Measurements from ENCODE around the gene POU2AF2. TPM values are rescaled to one million over a fixed set of nuclear protein-coding genes. Genes with fewer than 3 reads are reported as not detected.
"Not testable (repeated sequence)": the region's sequence is repeated elsewhere in the genome, so short reads cannot be mapped to it uniquely, and the experiment has no call there.

Gene POU2AF2
- total RNA-seq, 6 experiments from 2014 or later, result not detected

- peaks cover 0 to 10% (median 2%) of the 10 kb centered on the region in 4 donors for H3K4me1 ChIP-seq
- no peaks in the 10 kb centered on the region for H3K36me3 ChIP-seq
- ATAC-seq (no peak), DNase-seq (no peak)
- H3K27ac ChIP-seq, result no peak overlapping the region
- no peak overlapping the region for H3K4me3 ChIP-seq
- H3K27me3 ChIP-seq, result no peaks in the 10 kb centered on the region
- WGBS (ENCODE audit: insufficient coverage, low coverage, low lambda C conversion rate, missing lambda C conversion rate), result 17% methylated on average over 1 of the region's 3 CpGs
- H3K9me3 ChIP-seq, result no peaks in the 10 kb centered on the region
- TF ChIP-seq POLR2A (IDR thresholded peaks at IDR 0.05) (no peak), CTCF (IDR thresholded peaks at IDR 0.05) (no peak)
- intact Hi-C loops (cut with DNase I), result no loop called here
Observed at GRCh38 chr11:111310088-111310487, 64.6 kb downstream of the POU2AF2 start.

GRCh38 chr11:111310723-111311122 is 65.2 kb downstream of the POU2AF2 start:
- no peak for ATAC-seq
- peaks cover 0 to 10% (median 2%) of the 10 kb centered on the region in 4 donors for H3K4me1 ChIP-seq
- H3K4me3 ChIP-seq, result no peak overlapping the region
- no peak overlapping the region for H3K27ac ChIP-seq
- 87% methylated on average over 5 of the region's 6 CpGs for WGBS (ENCODE audit: insufficient coverage, low coverage, low lambda C conversion rate, missing lambda C conversion rate)
- H3K27me3 ChIP-seq, result no peaks in the 10 kb centered on the region
- no peaks in the 10 kb centered on the region for H3K9me3 ChIP-seq
- intact Hi-C loops (cut with DNase I), result no loop called here
- TF ChIP-seq POLR2A (IDR thresholded peaks at IDR 0.05), result no peak
- no peak for TF ChIP-seq CTCF (IDR thresholded peaks at IDR 0.05)
- DNase-seq, result no peak
- no peaks in the 10 kb centered on the region for H3K36me3 ChIP-seq

GRCh38 chr11:111312076-111312475 is 66.6 kb downstream of the POU2AF2 start:
- no peak for TF ChIP-seq CTCF (IDR thresholded peaks at IDR 0.05)
- no peak for TF ChIP-seq POLR2A (IDR thresholded peaks at IDR 0.05)
- 67% methylated on average over 1 of the region's 1 CpG for WGBS (ENCODE audit: insufficient coverage, low coverage, low lambda C conversion rate, missing lambda C conversion rate)
- Histone ChIP-seq H3K9me3 (no peaks in the 10 kb centered on the region), H3K4me1 (peaks cover 0 to 10% (median 2%) of the 10 kb centered on the region in 4 donors), H3K4me3 (no peak overlapping the region), H3K36me3 (no peaks in the 10 kb centered on the region), H3K27me3 (no peaks in the 10 kb centered on the region), H3K27ac (no peak overlapping the region)
- intact Hi-C loops (cut with DNase I), result no loop called here
- DNase-seq, result no peak
- ATAC-seq, result no peak

- H3K36me3 ChIP-seq, result no peaks in the 10 kb centered on the region
- H3K9me3 ChIP-seq, result no peaks in the 10 kb centered on the region
- no peaks in the 10 kb centered on the region for H3K27me3 ChIP-seq
- TF ChIP-seq POLR2A (IDR thresholded peaks at IDR 0.05), result no peak
- no peak for TF ChIP-seq CTCF (IDR thresholded peaks at IDR 0.05)
- H3K4me1 ChIP-seq, result peaks cover 0 to 12% (median 3%) of the 10 kb centered on the region in 4 donors
- ATAC-seq (no peak), DNase-seq (no peak)
- no peak overlapping the region for H3K27ac ChIP-seq
- no peak overlapping the region for H3K4me3 ChIP-seq
- intact Hi-C loops (cut with DNase I), result no loop called here
- WGBS (ENCODE audit: insufficient coverage, low coverage, low lambda C conversion rate, missing lambda C conversion rate), result 80% methylated on average over 6 of the region's 6 CpGs
Observed at GRCh38 chr11:111319296-111319695, 73.8 kb downstream of the POU2AF2 start.

- H3K27me3 ChIP-seq; H3K4me3 ChIP-seq; ATAC-seq; H3K9me3 ChIP-seq; DNase-seq; H3K27ac ChIP-seq; H3K36me3 ChIP-seq; intact Hi-C loops (cut with DNase I): not testable (repeated sequence)
- peaks cover 0 to 12% (median 3%) of the 10 kb centered on the region in 4 donors for H3K4me1 ChIP-seq
- WGBS (ENCODE audit: insufficient coverage, low coverage, low lambda C conversion rate, missing lambda C conversion rate), result 85% methylated on average over 6 of the region's 6 CpGs
Observed at GRCh38 chr11:111320199-111320598, 74.7 kb downstream of the POU2AF2 start.
